Smooth muscle cell (in vitro differentiated cells): ENCODE results near the gene SMARCD1. TPM values are rescaled to one million over a fixed set of nuclear protein-coding genes. Genes with fewer than 3 reads are reported as not detected.

Source experiments
- DNase-seq: peaks from one replicate; lab custom pipeline; 2025; ENCODE audit not compliant: unreplicated experiment; lab: John Stamatoyannopoulos, UW
- H2AFZ ChIP-seq: fragments of 200-600 bp; sonication (generic); 2 replicates; pipeline ENCODE4 v1.6.0; 2016; ENCODE audit warnings: antibody characterized with exemption, low read depth, mild to moderate bottlenecking
- H3F3A ChIP-seq: fragments of 200-600 bp; sonication (generic); 2 replicates; pipeline ENCODE4 v1.6.0; 2017; ENCODE audit warnings: antibody characterized with exemption, low read depth
- H3K27ac ChIP-seq: fragments of 200-600 bp; sonication (generic); 2 replicates; pipeline ENCODE4 v1.5.1; 2016; ENCODE audit warnings: low read depth, mild to moderate bottlenecking
- H3K27me3 ChIP-seq: fragments of 200-600 bp; sonication (generic); 2 replicates; pipeline ENCODE4 v1.6.1; 2016; ENCODE audit warnings: low read depth, mild to moderate bottlenecking
- H3K36me3 ChIP-seq: fragments of 200-600 bp; sonication (generic); 2 replicates; pipeline ENCODE4 v1.5.1; 2016; ENCODE audit warnings: low read depth
- H3K4me1 ChIP-seq: fragments of 200-600 bp; sonication (generic); 2 replicates; pipeline ENCODE4 v1.5.1; 2016; ENCODE audit warnings: low read depth
- H3K4me2 ChIP-seq: fragments of 200-600 bp; sonication (generic); 2 replicates; pipeline ENCODE4 v1.6.0; 2016; ENCODE audit warnings: mild to moderate bottlenecking
- H3K4me3 ChIP-seq: fragments of 200-600 bp; sonication (generic); 2 replicates; pipeline ENCODE4 v1.5.1; 2016; ENCODE audit warnings: mild to moderate bottlenecking
- H3K79me2 ChIP-seq: fragments of 200-600 bp; sonication (generic); 2 replicates; pipeline ENCODE4 v1.6.0; 2016; ENCODE audit warnings: low read depth, mild to moderate bottlenecking
- H3K9ac ChIP-seq: fragments of 200-600 bp; sonication (generic); 2 replicates; pipeline ENCODE4 v1.6.0; 2016; ENCODE audit warnings: low read depth
- H3K9me3 ChIP-seq: fragments of 200-600 bp; sonication (generic); replicated peaks from 2 replicates; pipeline ENCODE4 v1.5.1; 2016; ENCODE audit warnings: low read depth
- H4K20me1 ChIP-seq: fragments of 200-600 bp; sonication (generic); 2 replicates; pipeline ENCODE4 v1.6.0; 2016; ENCODE audit warnings: low read depth
- CTCF ChIP-seq: fragments of 200-600 bp; sonication (generic); IDR thresholded peaks from 2 replicates; pipeline ENCODE4 v1.5.1; 2017; ENCODE audit warnings: borderline replicate concordance, mild to moderate bottlenecking, antibody characterized with exemption; ENCODE audit not compliant: insufficient read depth, poor library complexity, severe bottlenecking
- WGBS: methylation state at CpG from one replicate; pipeline ENCODE4 v1.1.7; 2016; ENCODE audit warnings: low lambda C conversion rate; 5-methylcytosine and 5-hydroxymethylcytosine counted together
- polyA plus RNA-seq: library from polyadenylated mRNA; unstranded; fragments of >200 nt; fragmentation: Nextera tagmentation; extraction: Ambion mirVana; gene quantifications from 2 replicates; pipeline ENCODE4 v1.2.1, GENCODE V29; 2016
- total RNA-seq: library from RNA; depleted of rRNA; stranded (reverse); fragments of >200 nt; gene quantifications from 2 replicates; pipeline ENCODE4 v1.2.3, GENCODE V29; 2014

SMARCD1 gene
- total and polyA plus RNA-seq, 2 experiments from 2014 or later = 24.1 to 39.6 TPM

DNA sequence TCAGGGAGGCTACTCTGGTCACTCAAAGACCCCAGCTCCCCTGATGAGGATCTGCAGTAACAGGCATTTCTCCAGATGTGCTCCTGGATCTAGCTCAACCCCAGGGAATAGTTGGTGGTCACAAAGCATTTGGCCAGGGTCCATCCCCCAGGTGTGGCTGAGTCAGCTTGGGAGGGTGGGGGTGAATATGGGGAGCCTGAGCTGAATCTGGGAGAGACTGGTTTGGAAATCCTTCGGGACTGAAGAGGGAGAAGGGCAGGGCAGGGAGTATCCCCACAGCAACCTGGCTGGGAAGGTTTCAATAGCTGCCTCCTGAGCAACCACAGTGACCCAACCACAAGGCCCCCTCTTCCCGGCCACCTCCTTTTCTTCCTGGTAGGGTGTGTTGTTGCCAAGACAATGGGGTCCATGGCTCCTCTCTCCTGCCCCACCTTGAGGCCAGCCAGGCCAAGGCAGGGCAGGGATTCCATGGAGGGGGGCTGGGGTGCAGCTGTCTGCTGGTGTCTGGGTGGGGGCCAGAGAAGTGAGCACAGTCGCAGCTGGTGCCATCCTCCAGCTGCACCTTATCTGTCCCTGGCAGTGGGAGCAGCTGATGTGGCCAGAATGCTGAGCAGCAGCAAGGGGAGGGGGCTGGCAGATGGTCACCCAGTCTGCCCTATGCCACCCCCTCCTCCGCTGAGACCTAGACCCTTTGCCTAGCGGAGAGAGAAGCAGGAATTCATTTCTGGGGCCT, 22.2 kb upstream of the SMARCD1 start:
- H3K4me3 ChIP-seq = no peak overlapping the region
- H3K9ac ChIP-seq = no peak overlapping the region
- no peaks in the 10 kb centered on the region for H3K79me2 ChIP-seq
- H3F3A ChIP-seq = no peaks in the 10 kb centered on the region
- H3K4me2 ChIP-seq = no peak overlapping the region
- 84% methylated on average over 5 of the region's 5 CpGs for WGBS
- H3K4me1 ChIP-seq = no peaks in the 10 kb centered on the region
- no peak for DNase-seq
- H3K27ac ChIP-seq = no peak overlapping the region
- H3K27me3 ChIP-seq = peaks cover 11% of the 10 kb centered on the region
- H4K20me1 ChIP-seq = no peaks in the 10 kb centered on the region
- no peaks in the 10 kb centered on the region for H3K9me3 ChIP-seq
- TF ChIP-seq CTCF = no peak
- H3K36me3 ChIP-seq = no peaks in the 10 kb centered on the region
- no peak overlapping the region for H2AFZ ChIP-seq

GRCh38 chr12:50065726-50066310, 19.3 kb upstream of the SMARCD1 start:
- Histone ChIP-seq H3K36me3 (no peaks in the 10 kb centered on the region), H3K79me2 (no peaks in the 10 kb centered on the region), H4K20me1 (no peaks in the 10 kb centered on the region), H3K4me2 (no peak overlapping the region), H3K9me3 (no peaks in the 10 kb centered on the region), H3K4me3 (no peak overlapping the region), H3K9ac (no peak overlapping the region), H3K27ac (no peak overlapping the region), H2AFZ (no peak overlapping the region), H3F3A (no peaks in the 10 kb centered on the region), H3K4me1 (no peaks in the 10 kb centered on the region), H3K27me3 (peaks cover 4% of the 10 kb centered on the region)
- no peak for DNase-seq
- 92% methylated on average over 3 of the region's 3 CpGs for WGBS
- no peak for TF ChIP-seq CTCF

- no peaks in the 10 kb centered on the region for H4K20me1 ChIP-seq
- no peak overlapping the region for H2AFZ ChIP-seq
- TF ChIP-seq CTCF = no peak
- no peak for DNase-seq
- 49% methylated on average over 5 of the region's 5 CpGs for WGBS
- H3K4me1 ChIP-seq = no peaks in the 10 kb centered on the region
- no peak overlapping the region for H3K9ac ChIP-seq
- no peak overlapping the region for H3K4me3 ChIP-seq
- H3K36me3 ChIP-seq = no peaks in the 10 kb centered on the region
- H3K79me2 ChIP-seq = no peaks in the 10 kb centered on the region
- H3K9me3 ChIP-seq = no peaks in the 10 kb centered on the region
- H3F3A ChIP-seq = no peaks in the 10 kb centered on the region
- no peak overlapping the region for H3K27ac ChIP-seq
- no peak overlapping the region for H3K4me2 ChIP-seq
- H3K27me3 ChIP-seq = no peaks in the 10 kb centered on the region
Observed at GRCh38 chr12:50066402-50066801, 18.7 kb upstream of the SMARCD1 start.
